NCI-H2107 (cell line): ENCODE measurements around the gene MBLAC1.

Experiments
- DNase-seq: peaks from one replicate; lab custom pipeline; 2025; lab: John Stamatoyannopoulos, UW

The MBLAC1 gene

DNA sequence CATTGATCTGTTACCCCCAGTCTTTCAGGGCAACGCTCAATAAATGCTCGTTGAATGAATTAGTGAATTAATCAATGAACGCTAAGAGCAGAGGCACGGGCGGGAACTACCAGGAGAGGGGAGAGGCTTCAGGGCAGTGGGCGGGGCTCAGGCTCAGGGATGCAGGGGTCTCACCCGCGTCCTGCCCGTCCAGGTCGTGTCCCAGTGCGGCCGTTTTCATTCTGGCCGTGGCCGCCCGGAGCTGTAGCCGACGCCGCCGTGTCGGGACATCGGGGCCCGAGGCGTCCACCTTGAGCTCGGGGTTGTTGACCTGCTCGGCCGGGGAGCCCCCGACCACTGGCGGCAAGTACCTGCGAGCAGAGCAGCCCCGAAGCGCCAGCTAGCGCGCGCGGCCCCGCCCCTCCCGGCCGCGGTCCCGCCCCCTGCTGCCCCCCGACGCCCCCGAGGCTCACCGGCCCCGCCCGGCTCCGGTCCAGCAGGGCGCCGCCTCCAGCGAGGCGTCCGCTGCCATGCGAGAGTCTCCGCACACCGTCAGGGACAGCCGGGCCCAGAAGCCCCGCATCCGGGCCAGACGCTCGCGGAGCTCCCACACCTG lies 44.4 kb downstream of the MBLAC1 start:
- no peak for DNase-seq

- DNase-seq, result no peak
Measured at GRCh38 chr7:100171840-100172239, 45.1 kb downstream of the MBLAC1 start.

DNA sequence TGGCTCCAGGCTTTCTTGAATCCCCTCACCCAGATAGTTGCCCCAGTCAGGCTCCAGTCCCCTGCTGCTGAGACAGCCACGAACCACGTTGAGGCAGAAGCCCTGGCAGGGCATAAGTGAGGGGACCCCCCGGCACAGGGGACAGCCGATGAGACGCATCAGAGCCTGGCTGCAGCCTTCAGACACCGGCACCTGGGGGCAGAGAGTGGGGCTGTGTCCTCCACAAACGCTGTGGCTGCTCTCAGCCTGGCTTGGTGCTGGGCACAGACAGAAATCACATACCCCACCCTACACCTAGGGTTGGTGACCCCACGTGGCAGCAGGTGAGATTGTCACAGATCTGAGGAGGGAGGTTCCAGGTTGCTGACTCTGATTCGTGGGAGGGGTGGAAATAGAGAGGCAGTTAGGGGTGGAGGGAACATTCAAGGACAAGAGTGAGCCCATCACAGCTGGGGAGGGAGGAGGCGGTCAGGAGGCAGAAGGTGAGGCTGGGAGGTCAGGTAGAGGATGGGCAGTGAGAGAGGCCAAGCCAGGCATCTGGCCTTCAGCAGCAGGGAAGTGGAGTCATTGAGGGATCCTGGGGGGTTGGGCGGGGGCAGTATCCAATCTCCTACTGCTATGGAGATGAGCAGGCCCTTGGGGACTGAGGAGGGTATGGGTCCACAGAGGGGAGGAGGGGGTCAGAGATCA lies 47.2 kb downstream of the MBLAC1 start:
- no peak for DNase-seq

- no peak for DNase-seq
Measured at GRCh38 chr7:100174582-100174981, 47.8 kb downstream of the MBLAC1 start.

DNA sequence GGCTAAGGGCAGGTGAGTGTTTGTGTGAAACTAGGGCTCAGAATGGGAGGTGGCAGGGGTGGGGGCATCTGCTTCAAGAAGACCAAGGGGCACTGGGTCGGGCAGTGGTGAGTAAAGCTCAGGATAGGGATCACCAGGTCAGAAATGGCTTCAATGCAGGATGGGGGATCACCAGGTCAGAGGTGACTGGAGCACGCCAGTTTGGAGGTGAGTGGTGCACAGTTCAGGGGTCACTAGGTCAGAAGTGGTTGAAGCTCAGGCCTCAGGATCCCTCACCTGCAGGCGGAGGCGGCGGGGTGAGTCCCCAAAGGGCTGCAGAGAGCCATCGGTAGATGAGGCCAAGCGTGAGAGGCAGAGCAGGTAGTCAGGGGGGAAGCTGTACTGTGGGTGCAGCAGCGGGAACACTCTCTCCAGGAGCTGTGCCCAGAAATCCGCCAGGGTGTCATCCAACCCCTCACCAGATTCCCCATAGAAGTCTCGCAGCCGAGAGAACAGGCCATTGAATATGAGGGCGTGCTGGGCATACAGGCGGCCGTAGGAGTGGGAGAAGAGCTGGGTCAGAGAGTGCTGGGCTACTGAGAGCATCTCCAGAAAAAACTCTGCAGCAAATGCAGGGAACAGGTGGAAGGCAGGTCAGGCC lies 48.6 kb downstream of the MBLAC1 start:
- no peak for DNase-seq

DNA sequence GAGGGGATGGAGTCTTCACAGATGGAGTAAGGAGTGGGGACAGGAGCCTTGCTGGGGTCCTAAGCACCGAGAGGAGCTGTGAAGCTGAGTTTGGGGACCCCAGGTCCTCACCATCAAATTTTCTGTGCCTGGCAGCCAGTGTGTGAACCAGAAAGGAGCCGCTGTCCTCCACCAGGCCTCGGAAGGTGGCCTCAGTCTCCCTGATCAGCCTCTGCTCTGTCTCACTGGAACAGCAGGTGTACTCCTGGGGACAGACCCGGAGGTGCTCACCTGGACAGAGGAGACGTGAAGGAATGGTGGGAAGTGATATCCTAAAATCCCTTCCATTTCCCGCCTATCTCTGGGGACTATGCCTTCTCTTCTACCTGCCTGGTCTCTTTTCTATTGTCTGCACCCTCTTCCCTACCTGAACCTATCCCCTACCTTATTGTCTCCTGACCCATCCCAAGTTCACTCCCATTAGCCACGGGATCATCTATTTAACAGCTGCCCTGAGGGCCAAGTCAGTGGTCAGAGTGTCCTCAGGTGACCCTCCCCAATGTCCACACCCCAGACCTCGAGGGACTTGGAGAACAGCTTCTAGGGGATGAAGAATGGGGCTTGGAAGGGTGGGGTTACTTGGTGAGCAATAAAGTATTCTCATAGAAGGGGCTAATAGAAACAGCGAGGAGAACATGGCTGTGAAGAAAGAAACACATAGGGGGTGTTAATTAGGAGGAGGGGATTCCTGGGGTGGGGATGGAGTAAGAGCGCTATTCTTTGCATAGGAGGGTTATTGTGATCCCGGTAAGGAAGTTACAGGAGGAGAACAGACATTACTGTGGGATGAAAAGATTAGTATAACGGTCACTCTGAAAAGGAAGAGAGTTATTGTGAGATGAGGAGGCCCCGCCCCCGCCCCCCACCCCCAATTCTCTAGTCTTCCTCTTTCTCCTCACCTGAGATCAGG lies 49.6 kb downstream of the MBLAC1 start:
- no peak for DNase-seq

DNA sequence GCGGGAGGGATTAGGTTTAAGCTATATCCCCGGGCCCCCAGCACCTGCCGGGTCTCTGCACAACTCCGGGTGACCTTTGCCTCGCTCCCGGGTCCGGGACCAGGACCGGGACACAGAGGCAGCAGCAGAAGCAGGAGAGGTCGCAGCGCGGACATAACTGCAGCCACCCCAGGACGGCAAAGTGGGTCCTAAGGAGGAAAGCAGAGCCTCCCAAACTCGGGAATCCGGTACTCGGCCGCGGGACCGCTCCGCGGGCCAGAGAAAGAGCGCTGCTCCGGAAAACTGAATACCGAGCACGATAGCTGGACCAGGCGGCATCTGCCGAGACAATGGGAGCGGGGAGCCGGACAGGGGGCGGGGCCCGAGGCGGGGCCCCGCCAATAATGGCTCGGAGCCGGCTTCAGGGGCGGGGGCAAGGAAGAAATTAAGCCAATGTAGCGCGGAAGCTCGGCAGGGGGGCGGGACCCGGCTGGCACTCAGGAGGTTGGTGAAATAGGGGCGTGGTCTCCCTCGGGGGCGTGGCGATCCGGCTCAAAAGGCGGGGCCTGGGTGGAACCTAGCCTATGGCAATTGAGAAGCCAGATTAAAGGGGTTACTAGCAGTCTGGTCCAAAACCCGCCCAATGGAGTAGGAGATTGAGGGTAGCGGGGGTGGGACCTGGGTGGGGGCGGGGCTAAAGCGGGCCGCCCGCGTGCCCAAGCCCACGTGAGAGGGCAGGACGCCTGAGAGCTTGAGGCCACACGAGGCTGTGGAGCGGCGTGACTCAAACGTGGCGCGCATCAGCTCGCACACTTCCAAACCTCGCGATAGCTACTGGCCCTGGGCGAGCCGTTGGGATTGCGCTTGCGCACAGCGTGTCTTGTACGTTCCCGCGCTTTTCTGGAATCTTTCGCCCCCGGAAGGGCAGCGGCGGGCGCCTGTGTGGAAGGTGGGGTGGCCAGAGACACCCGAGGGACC lies 50.6 kb downstream of the MBLAC1 start, which contains the start of the genes GPC2 and STAG3:
Gene GPC2 (minus strand): TSS at position 337 of the 957 bp plus-strand sequence. CDS start 182 bp downstream, at position 155.
Gene STAG3 (plus strand): TSS at position 874 of the 957 bp plus-strand sequence. CDS start 2,639 bp downstream, outside the sequence.
- peak; percentile 96 for DNase-seq
